ENCODE measurements around the gene LEF1. TPM values are rescaled to one million over a fixed set of nuclear protein-coding genes. Genes with fewer than 3 reads are reported as not detected.

LEF1 gene
- total and polyA plus RNA-seq, 9 of the 15 experiments (the other 6 are each of a cell fraction or from before 2014, with no cell fraction given): 15.1 to 81.1 (median 29.7) TPM

- TF ChIP-seq EP400 (IDR thresholded peaks at IDR 0.05) (no peak), TEAD2 (tag; IDR thresholded peaks at IDR 0.05) (no peak), CHD1 (IDR thresholded peaks at IDR 0.05; ENCODE audit: low read length) (no peak), KHSRP (IDR thresholded peaks at IDR 0.05) (no peak), ZNF57 (CRISPR knock-in tag; IDR thresholded peaks at IDR 0.05) (no peak), SMARCA4 (IDR thresholded peaks at IDR 0.05) (no peak), CEBPB (tag; IDR thresholded peaks at IDR 0.05) (no peak), HDAC1 (IDR thresholded peaks at IDR 0.05) (no peak)
Observed at GRCh38 chr4:108107101-108107500, 61.6 kb downstream of the LEF1 start (continued).

DNA sequence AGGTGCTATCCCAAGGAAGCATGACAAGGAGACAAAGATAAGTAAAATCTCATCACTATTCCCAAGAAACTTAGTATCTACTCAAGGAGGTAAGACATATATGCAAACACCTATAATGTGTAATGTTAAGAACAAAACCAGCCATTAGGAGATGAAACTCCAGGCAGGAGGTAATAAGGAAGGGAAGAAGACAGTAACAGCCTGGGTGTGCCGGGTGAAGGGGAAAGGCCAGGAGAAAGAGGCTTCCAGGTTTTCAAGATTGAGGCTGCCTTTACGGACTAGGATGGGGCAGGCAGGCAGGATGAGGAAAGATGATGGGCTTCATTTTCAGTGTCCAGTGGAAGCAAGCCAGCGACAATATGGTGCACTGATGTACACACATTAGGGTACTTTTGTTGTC, 62.5 kb downstream of the LEF1 start:
- ChIA-PET POLR2A (no interaction called here), CTCF (ENCODE audit: low intra/inter-chr PET ratio) (no interaction called here)
- FAIRE-seq (no peak), ATAC-seq (no peak), DNase-seq (ENCODE audit: extremely low read depth in 1 of 4, low spot score in 3 of 4) (no peak)
- Histone ChIP-seq H3K9me3 (replicated peaks; ENCODE audit: control insufficient read depth, insufficient read depth, low read depth, low read length) (no peaks in the 10 kb centered on the region), H3K27ac (ENCODE audit: extremely low read depth, low read depth, low read length) (no peak overlapping the region), H4K20me1 (replicated peaks; ENCODE audit: control insufficient read depth, insufficient read depth, low read length) (no peaks in the 10 kb centered on the region), H3K4me3 (no peak overlapping the region), H3K36me3 (ENCODE audit: control insufficient read depth, insufficient read depth, low read length) (no peaks in the 10 kb centered on the region; the same call in 2 of the 3 replicates), H3K27me3 (ENCODE audit: control insufficient read depth in 2 of 2, insufficient read depth in 2 of 2, low read length in 2 of 2) (no peaks in the 10 kb centered on the region), H2AFZ (ENCODE audit: low read depth, low read length) (no peak overlapping the region), H3K79me2 (ENCODE audit: control insufficient read depth, insufficient read depth, low read length) (peaks cover 2% of the 10 kb centered on the region; the same call in 2 of the 3 replicates), H3K4me2 (ENCODE audit: insufficient read depth, low read length) (no peak overlapping the region), H3K4me1 (replicated peaks in 1 of 2; ENCODE audit: control insufficient read depth in 2 of 2, insufficient read depth in 2 of 2, low read length in 2 of 2) (peaks cover 0 to 15% of the 10 kb centered on the region in 2 experiments; a peak in 4 of 5 replicates), H3K9me1 (ENCODE audit: control insufficient read depth, insufficient read depth, low read length) (no peaks in the 10 kb centered on the region), H3K9ac (ENCODE audit: insufficient read depth in 1 of 2, low read depth in 2 of 2, low read length in 2 of 2) (no peak overlapping the region)
- intact Hi-C loops (cut with micrococcal nuclease) (no loop called here), in situ Hi-C loops (cut with MboI) (no loop called here)
- TF ChIP-seq ERF (CRISPR knock-in tag; IDR thresholded peaks at IDR 0.05): no peak
- WGBS (ENCODE audit: insufficient coverage, low coverage, missing lambda C conversion rate): 98% methylated on average over 3 of the region's 3 CpGs
- BruUV-seq (replicated peaks): no TSS peak

All from K562 (cell line).